Ovary (tissue), 3 donors: Measurements from ENCODE around the gene AP3B1.

Experiments
- CTCF ChIP-seq, 3 donors: fragments of 450-650 bp in 2 of 3; fragments of 200-600 bp in 1 of 3; IDR thresholded peaks; one replicate each; pipeline versions ENCODE4 v1.5.1 to v1.8.0; 2016 to 2022; ENCODE audit warnings: antibody characterized with exemption in 3 of 3, mild to moderate bottlenecking in 1 of 3
- EP300 ChIP-seq: sonication (generic); formaldehyde crosslinking; IDR thresholded peaks from one replicate; pipeline ENCODE4 v1.6.1; 2017; ENCODE audit warnings: antibody characterized with exemption
- donor health status: DM: no; HTN: no; CAD: no.

- TF ChIP-seq CTCF (IDR thresholded peaks at IDR 0.05), result no peak
- TF ChIP-seq EP300, result no peak
Observed at GRCh38 chr5:78243091-78243490, 51.4 kb downstream of the AP3B1 start.
